HG03460 (cell line): ENCODE data around the gene ZNF407.

Experiments used
- ATAC-seq: cut with Tn5 transposase; IDR thresholded peaks from one replicate; pipeline ENCODE4 v1.9.1; 2021; ENCODE audit not compliant: unreplicated experiment

ZNF407 gene

GRCh38 chr18:74916773-74917393, 319.2 kb downstream of the ZNF407 start:
- peak; percentile 80 for ATAC-seq

- no peak for ATAC-seq
Observed at GRCh38 chr18:74918276-74918790, 320.7 kb downstream of the ZNF407 start.

- no peak for ATAC-seq
Observed at GRCh38 chr18:74921057-74921820, 323.6 kb downstream of the ZNF407 start.

GRCh38 chr18:74926051-74926450, 328.4 kb downstream of the ZNF407 start:
- ATAC-seq, result no peak

GRCh38 chr18:74928194-74928968, 330.7 kb downstream of the ZNF407 start:
- ATAC-seq, result no peak

GRCh38 chr18:74929110-74929509, 331.4 kb downstream of the ZNF407 start:
- ATAC-seq, result no peak

- no peak for ATAC-seq
Observed at GRCh38 chr18:74930616-74931015, 332.9 kb downstream of the ZNF407 start.

- no peak for ATAC-seq
Observed at GRCh38 chr18:74933930-74934329, 336.3 kb downstream of the ZNF407 start.

- no peak for ATAC-seq
Observed at GRCh38 chr18:74935434-74935833, 337.8 kb downstream of the ZNF407 start.

- ATAC-seq, result no peak
Observed at GRCh38 chr18:74936343-74936742, 338.7 kb downstream of the ZNF407 start.

GRCh38 chr18:74937291-74937690, 339.6 kb downstream of the ZNF407 start:
- ATAC-seq, result no peak

GRCh38 chr18:74940856-74941255, 343.2 kb downstream of the ZNF407 start:
- no peak for ATAC-seq

GRCh38 chr18:74942319-74942910, 344.7 kb downstream of the ZNF407 start:
- ATAC-seq, result peak; percentile 89

GRCh38 chr18:74944676-74945075, 347.0 kb downstream of the ZNF407 start:
- ATAC-seq, result no peak

GRCh38 chr18:74945774-74946545, 348.3 kb downstream of the ZNF407 start:
- ATAC-seq, result no peak

- ATAC-seq, result no peak
Observed at GRCh38 chr18:74946646-74947375, 349.1 kb downstream of the ZNF407 start.

- no peak for ATAC-seq
Observed at GRCh38 chr18:74947417-74947816, 349.7 kb downstream of the ZNF407 start.

GRCh38 chr18:74947875-74948274, 350.2 kb downstream of the ZNF407 start:
- no peak for ATAC-seq

- ATAC-seq, result no peak
Observed at GRCh38 chr18:74949611-74950010, 351.9 kb downstream of the ZNF407 start.

- no peak for ATAC-seq
Observed at GRCh38 chr18:74950479-74950878, 352.8 kb downstream of the ZNF407 start.
